Measurements from ENCODE around the gene TRMT44. TPM values are rescaled to one million over a fixed set of nuclear protein-coding genes. Genes with fewer than 3 reads are reported as not detected.
"Not testable (repeated sequence)": the region's sequence is repeated elsewhere in the genome, so short reads cannot be mapped to it uniquely, and the experiment has no call there.

Gene TRMT44
- total and polyA plus RNA-seq, 2 of the 13 experiments (the other 11 are each of a cell fraction or from before 2014, with no cell fraction given), result 5.8 to 8.6 TPM

DNA sequence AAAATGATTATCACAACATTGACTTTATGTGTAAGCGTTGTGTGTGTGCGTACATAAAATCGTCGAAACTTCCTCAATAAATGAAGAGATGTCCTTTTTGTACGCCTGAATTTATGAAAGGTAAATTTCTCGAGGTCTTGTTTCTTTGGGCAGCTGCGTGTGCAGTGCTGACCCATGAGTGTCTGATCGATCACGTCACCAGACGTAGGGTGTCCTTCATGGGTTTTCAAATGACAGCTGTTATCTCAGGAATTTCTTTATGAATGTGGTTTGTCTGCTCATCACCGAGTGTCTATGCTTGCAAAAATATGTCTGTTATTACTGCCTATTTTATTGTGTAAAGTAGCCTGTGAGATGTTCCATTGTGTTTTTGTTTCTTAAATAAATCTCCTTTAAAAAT is 71.9 kb downstream of the TRMT44 start:
- TF ChIP-seq, protein P1, sequence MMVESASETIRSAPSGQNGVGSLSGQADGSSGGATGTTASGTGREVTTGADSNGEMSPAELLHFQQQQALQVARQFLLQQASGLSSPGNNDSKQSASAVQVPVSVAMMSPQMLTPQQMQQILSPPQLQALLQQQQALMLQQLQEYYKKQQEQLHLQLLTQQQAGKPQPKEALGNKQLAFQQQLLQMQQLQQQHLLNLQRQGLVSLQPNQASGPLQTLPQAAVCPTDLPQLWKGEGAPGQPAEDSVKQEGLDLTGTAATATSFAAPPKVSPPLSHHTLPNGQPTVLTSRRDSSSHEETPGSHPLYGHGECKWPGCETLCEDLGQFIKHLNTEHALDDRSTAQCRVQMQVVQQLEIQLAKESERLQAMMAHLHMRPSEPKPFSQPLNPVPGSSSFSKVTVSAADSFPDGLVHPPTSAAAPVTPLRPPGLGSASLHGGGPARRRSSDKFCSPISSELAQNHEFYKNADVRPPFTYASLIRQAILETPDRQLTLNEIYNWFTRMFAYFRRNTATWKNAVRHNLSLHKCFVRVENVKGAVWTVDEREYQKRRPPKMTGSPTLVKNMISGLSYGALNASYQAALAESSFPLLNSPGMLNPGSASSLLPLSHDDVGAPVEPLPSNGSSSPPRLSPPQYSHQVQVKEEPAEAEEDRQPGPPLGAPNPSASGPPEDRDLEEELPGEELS (CRISPR knock-in tag; IDR thresholded peaks at IDR 0.05), result no peak
- TF ChIP-seq ZNF839 (CRISPR knock-in tag; IDR thresholded peaks at IDR 0.05; ENCODE audit: borderline replicate concordance) (no peak), KDM3A (CRISPR knock-in tag; IDR thresholded peaks at IDR 0.05; ENCODE audit: low read depth) (no peak)
- Histone ChIP-seq H3K9ac (ENCODE audit: insufficient read depth, low read depth, low read length) (no peak overlapping the region), H2AFZ (ENCODE audit: low read length) (no peak overlapping the region), H3K79me2 (ENCODE audit: insufficient read depth, low read length) (no peaks in the 10 kb centered on the region), H3K36me3 (replicated peaks in 1 of 2; ENCODE audit: control insufficient read depth in 1 of 2, insufficient read depth in 2 of 2, low read length in 2 of 2) (no peaks in the 10 kb centered on the region), H3K4me3 (replicated peaks in 1 of 3; ENCODE audit: insufficient read depth in 1 of 3, low read depth in 2 of 3, low read length in 3 of 3) (no peak overlapping the region), H3K4me2 (ENCODE audit: low read depth, low read length) (no peak overlapping the region), H3K27me3 (ENCODE audit: control insufficient read depth in 1 of 2, insufficient read depth in 2 of 2, low read length in 2 of 2) (peaks cover 3 to 19% of the 10 kb centered on the region in 2 experiments; a peak in 1 of 5 replicates), H3K4me1 (ENCODE audit: insufficient read depth, low read length) (no peaks in the 10 kb centered on the region), H3K9me3 (ENCODE audit: low read length) (no peaks in the 10 kb centered on the region), H4K20me1 (ENCODE audit: insufficient read depth, low read length) (no peaks in the 10 kb centered on the region), H3K27ac (ENCODE audit: extremely low read length, insufficient read depth, low read length) (no peak overlapping the region)
- DNase-seq (ENCODE audit: low spot score) (no peak), ATAC-seq (no peak), FAIRE-seq (no peak)
- BruUV-seq (replicated peaks), result no TSS peak
- ChIA-PET CTCF (ENCODE audit: low intra/inter-chr PET ratio, low total read pairs) (no interaction called here), POLR2A (no interaction called here)
- intact Hi-C loops (cut with micrococcal nuclease; ENCODE audit: unreplicated experiment), result no loop called here
- 54% methylated on average over 11 of the region's 11 CpGs for WGBS (ENCODE audit: low lambda C conversion rate)
- in situ Hi-C loops (cut with HindIII; ENCODE audit: extremely low pct_ligation_motif_present, low pct_unique_long_range_greater_than_20kb), result no loop called here

GRCh38 chr4:8513080-8513479 is 72.5 kb downstream of the TRMT44 start:
- H3K27ac ChIP-seq (ENCODE audit: extremely low read length, insufficient read depth, low read length); intact Hi-C loops (cut with micrococcal nuclease; ENCODE audit: unreplicated experiment); H3K36me3 ChIP-seq (replicated peaks in 1 of 2; ENCODE audit: control insufficient read depth in 1 of 2, insufficient read depth in 2 of 2, low read length in 2 of 2); H3K79me2 ChIP-seq (ENCODE audit: insufficient read depth, low read length); H4K20me1 ChIP-seq (ENCODE audit: insufficient read depth, low read length); H3K9ac ChIP-seq (ENCODE audit: insufficient read depth, low read depth, low read length); BruUV-seq (replicated peaks); POLR2A ChIA-PET; ATAC-seq; DNase-seq (ENCODE audit: low spot score); H3K4me1 ChIP-seq (ENCODE audit: insufficient read depth, low read length); H3K4me3 ChIP-seq (replicated peaks in 1 of 3; ENCODE audit: insufficient read depth in 1 of 3, low read depth in 2 of 3, low read length in 3 of 3); H3K9me3 ChIP-seq (ENCODE audit: low read length); CTCF ChIA-PET (ENCODE audit: low intra/inter-chr PET ratio, low total read pairs); FAIRE-seq; H2AFZ ChIP-seq (ENCODE audit: low read length); in situ Hi-C loops (cut with HindIII; ENCODE audit: extremely low pct_ligation_motif_present, low pct_unique_long_range_greater_than_20kb); H3K4me2 ChIP-seq (ENCODE audit: low read depth, low read length): not testable (repeated sequence)
- 1% methylated on average over 4 of the region's 4 CpGs for WGBS (ENCODE audit: low lambda C conversion rate)
- peaks cover 3 to 19% of the 10 kb centered on the region in 2 experiments; a peak in 1 of 5 replicates for H3K27me3 ChIP-seq (ENCODE audit: control insufficient read depth in 1 of 2, insufficient read depth in 2 of 2, low read length in 2 of 2)
